A549 (cell line): ENCODE measurements around the gene HOXA11.

Source experiments
- CTCF ChIP-seq: fragments of >200 bp; sonication (Bioruptor Twin); formaldehyde crosslinking; IDR thresholded peaks from 3 replicates; pipeline ENCODE4 v1.5.1; 2016
- EP300 ChIP-seq, 2 experiments: fragments of >200 bp; sonication (Bioruptor Twin); formaldehyde crosslinking; IDR thresholded peaks; 2 replicates in 1 of 2; 3 replicates in 1 of 2; pipeline ENCODE4 v1.6.1; 2016 to 2017
- HMGXB4 ChIP-seq: fragments of 250-450 bp; sonication (Bioruptor Pico); IDR thresholded peaks from 2 replicates; pipeline ENCODE4 v1.5.0; 2021; ENCODE audit warnings: mild to moderate bottlenecking, moderate library complexity, borderline replicate concordance
- JUN ChIP-seq, 2 experiments: fragments of >200 bp; sonication (Bioruptor Twin); formaldehyde crosslinking; IDR thresholded peaks; 2 replicates in 1 of 2; 3 replicates in 1 of 2; pipeline ENCODE4 v1.6.1; 2016 to 2017
- JUNB ChIP-seq: fragments of >200 bp; sonication (Bioruptor Twin); formaldehyde crosslinking; IDR thresholded peaks from 2 replicates; pipeline ENCODE4 v1.6.1; 2016
- POLR2A ChIP-seq: IDR thresholded peaks from 2 replicates; pipeline ENCODE4 v1.6.1; 2012; ENCODE audit warnings: mild to moderate bottlenecking, low read length
- RCOR1 ChIP-seq: fragments of 150-350 bp; IDR thresholded peaks from 2 replicates; pipeline ENCODE4 v1.6.1; 2014; ENCODE audit warnings: antibody characterized with exemption, low read length, low read depth
- SREBF2 ChIP-seq: fragments of 450-650 bp; IDR thresholded peaks from 2 replicates; pipeline ENCODE4 v1.6.1; 2014; ENCODE audit warnings: mild to moderate bottlenecking, moderate library complexity

- TF ChIP-seq JUNB (no peak), JUN (IDR thresholded peaks at IDR 0.05) (no peak), CTCF (peak; percentile 67), POLR2A (no peak), EP300 (IDR thresholded peaks at IDR 0.05) (no peak), HMGXB4 (CRISPR knock-in tag) (no peak), SREBF2 (no peak), RCOR1 (no peak)
Observed at GRCh38 chr7:27210441-27211083, 25.5 kb upstream of the HOXA11 start.
